Tibial nerve (tissue), 4 donors: Measurements from ENCODE around the gene KLHL13. TPM values are rescaled to one million over a fixed set of nuclear protein-coding genes. Genes with fewer than 3 reads are reported as not detected.

ENCODE experiments used
- DNase-seq, 2 donors: peaks; one replicate each; pipeline ENCODE4 v3.0.0-alpha.2; 2019; ENCODE audit warnings: low spot score in 2 of 2
- H3K27ac ChIP-seq, 4 donors: fragments of 200-600 bp; sonication (generic) in 3 of 4; one replicate each; pipeline ENCODE4 v1.5.1; 2017 to 2019; ENCODE audit warnings: mild to moderate bottlenecking in 1 of 4
- H3K27me3 ChIP-seq, 2 donors: fragments of 200-600 bp; sonication (generic) in 1 of 2; one replicate each; pipeline versions ENCODE4 v1.5.1 to v1.6.0; 2017 to 2019
- H3K36me3 ChIP-seq, 3 donors: fragments of 200-600 bp; sonication (generic); one replicate each; pipeline ENCODE4 v1.5.1; 2018 to 2019
- H3K4me1 ChIP-seq, 4 donors: fragments of 200-600 bp; sonication (generic) in 3 of 4; one replicate each; pipeline ENCODE4 v1.5.1; 2017 to 2019
- H3K4me3 ChIP-seq, 4 donors: fragments of 200-600 bp; sonication (generic) in 3 of 4; one replicate each; pipeline ENCODE4 v1.5.1; 2017 to 2019; ENCODE audit warnings: mild to moderate bottlenecking in 1 of 4, moderate library complexity in 1 of 4
- H3K9me3 ChIP-seq, 4 donors: fragments of 200-600 bp; sonication (generic) in 3 of 4; one replicate each; pipeline ENCODE4 v1.5.1; 2017 to 2019
- EP300 ChIP-seq, 2 donors: sonication (generic); formaldehyde crosslinking; IDR thresholded peaks; one replicate each; pipeline ENCODE4 v1.6.1; 2017; ENCODE audit warnings: antibody characterized with exemption in 2 of 2, mild to moderate bottlenecking in 1 of 2
- POLR2A ChIP-seq, 2 donors: fragments of 450-650 bp; IDR thresholded peaks; one replicate each; pipeline ENCODE4 v1.6.1; 2017; ENCODE audit warnings: antibody characterized with exemption in 2 of 2, mild to moderate bottlenecking in 2 of 2, moderate library complexity in 2 of 2
- WGBS, 2 donors: methylation state at CpG; one replicate each; pipeline ENCODE4 v1.1.5; 2018; 5-methylcytosine and 5-hydroxymethylcytosine counted together
- small RNA-seq: library from RNA; depleted of rRNA; stranded (forward); fragments of <200 nt; gene quantifications from one replicate; pipeline ENCODE3, GENCODE V24; 2016
- total RNA-seq, 4 donors: library from RNA; depleted of rRNA; stranded (reverse); fragments of >200 nt; gene quantifications; one replicate each; pipeline ENCODE4 v1.1.0, GENCODE V29; 2016
- TF ChIP-seq, protein P1 (sequence below), 5 experiments: fragments of 200-600 bp in 3 of 5; fragments of 450-650 bp in 2 of 5; sonication (generic) in 3 of 5; IDR thresholded peaks; one replicate each; pipeline ENCODE4 v1.5.1; 2016 to 2019; ENCODE audit warnings: antibody characterized with exemption in 5 of 5, mild to moderate bottlenecking in 3 of 5, moderate library complexity in 2 of 5

KLHL13 gene
- total RNA-seq, 4 donors from 2014 or later = 3.0 to 5.9 (median 4.4) TPM

DNA sequence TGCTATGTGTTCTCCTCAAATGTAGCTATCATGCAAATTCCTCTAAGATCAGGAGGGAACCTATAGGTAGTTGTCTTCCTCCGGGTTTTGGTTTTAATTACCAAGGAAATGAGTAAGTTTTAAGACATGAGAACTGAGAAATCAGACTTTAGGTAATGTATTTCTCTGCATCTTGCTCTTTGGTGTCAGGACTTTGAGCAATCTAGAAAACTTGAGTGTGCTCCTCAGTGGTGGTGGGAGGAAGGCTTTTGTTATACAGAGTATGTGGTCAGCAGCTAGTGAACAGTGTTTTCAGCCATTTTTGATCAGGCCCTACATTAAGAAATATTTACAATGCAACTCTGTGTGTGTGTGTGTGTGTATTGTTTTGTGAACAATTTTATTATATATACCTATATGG, 224.1 kb downstream of the KLHL13 start:
- Histone ChIP-seq H3K27ac (no peak overlapping the region), H3K27me3 (no peaks in the 10 kb centered on the region), H3K9me3 (no peaks in the 10 kb centered on the region), H3K36me3 (no peaks in the 10 kb centered on the region), H3K4me3 (no peak overlapping the region), H3K4me1 (no peaks in the 10 kb centered on the region)
- WGBS, 2 donors = 80 to 83% methylated on average over 1 of the region's 1 CpG
- TF ChIP-seq, protein P1, sequence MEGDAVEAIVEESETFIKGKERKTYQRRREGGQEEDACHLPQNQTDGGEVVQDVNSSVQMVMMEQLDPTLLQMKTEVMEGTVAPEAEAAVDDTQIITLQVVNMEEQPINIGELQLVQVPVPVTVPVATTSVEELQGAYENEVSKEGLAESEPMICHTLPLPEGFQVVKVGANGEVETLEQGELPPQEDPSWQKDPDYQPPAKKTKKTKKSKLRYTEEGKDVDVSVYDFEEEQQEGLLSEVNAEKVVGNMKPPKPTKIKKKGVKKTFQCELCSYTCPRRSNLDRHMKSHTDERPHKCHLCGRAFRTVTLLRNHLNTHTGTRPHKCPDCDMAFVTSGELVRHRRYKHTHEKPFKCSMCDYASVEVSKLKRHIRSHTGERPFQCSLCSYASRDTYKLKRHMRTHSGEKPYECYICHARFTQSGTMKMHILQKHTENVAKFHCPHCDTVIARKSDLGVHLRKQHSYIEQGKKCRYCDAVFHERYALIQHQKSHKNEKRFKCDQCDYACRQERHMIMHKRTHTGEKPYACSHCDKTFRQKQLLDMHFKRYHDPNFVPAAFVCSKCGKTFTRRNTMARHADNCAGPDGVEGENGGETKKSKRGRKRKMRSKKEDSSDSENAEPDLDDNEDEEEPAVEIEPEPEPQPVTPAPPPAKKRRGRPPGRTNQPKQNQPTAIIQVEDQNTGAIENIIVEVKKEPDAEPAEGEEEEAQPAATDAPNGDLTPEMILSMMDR (IDR thresholded peaks at IDR 0.05) = no peak
- TF ChIP-seq POLR2A (IDR thresholded peaks at IDR 0.05) (no peak), EP300 (IDR thresholded peaks at IDR 0.05) (no peak)
- DNase-seq = no peak

DNA sequence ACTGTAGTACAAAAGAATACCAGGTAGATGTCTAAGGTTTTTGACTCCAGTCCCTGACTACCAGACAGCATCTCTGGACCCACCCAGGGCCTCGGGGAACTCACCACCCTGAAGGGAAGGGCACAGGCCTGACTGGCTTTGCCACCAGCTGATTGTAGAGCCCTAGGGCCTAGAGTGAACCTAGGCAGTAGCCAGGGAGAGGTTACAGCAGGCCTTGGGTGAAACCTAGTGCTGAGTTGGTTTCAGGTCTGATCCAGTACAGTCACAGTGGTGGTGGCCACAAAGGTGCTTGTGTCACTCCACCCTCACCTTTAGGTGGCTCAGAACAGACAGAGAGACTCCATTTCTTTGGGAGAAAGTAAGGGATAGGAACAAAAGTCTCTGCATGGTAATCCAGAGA, 244.8 kb downstream of the KLHL13 start:
- Histone ChIP-seq H3K27ac (no peak overlapping the region), H3K9me3 (no peaks in the 10 kb centered on the region), H3K36me3 (no peaks in the 10 kb centered on the region), H3K4me1 (no peaks in the 10 kb centered on the region), H3K4me3 (no peak overlapping the region), H3K27me3 (no peaks in the 10 kb centered on the region)
- 50% methylated on average over 1 of the region's 1 CpG; no CpG with 5 or more reads in 1 of the 2 donors for WGBS, 2 donors
- DNase-seq = no peak
- no peak for TF ChIP-seq POLR2A (IDR thresholded peaks at IDR 0.05)
- TF ChIP-seq, protein P1 (IDR thresholded peaks at IDR 0.05) = no peak
- no peak for TF ChIP-seq EP300 (IDR thresholded peaks at IDR 0.05)

DNA sequence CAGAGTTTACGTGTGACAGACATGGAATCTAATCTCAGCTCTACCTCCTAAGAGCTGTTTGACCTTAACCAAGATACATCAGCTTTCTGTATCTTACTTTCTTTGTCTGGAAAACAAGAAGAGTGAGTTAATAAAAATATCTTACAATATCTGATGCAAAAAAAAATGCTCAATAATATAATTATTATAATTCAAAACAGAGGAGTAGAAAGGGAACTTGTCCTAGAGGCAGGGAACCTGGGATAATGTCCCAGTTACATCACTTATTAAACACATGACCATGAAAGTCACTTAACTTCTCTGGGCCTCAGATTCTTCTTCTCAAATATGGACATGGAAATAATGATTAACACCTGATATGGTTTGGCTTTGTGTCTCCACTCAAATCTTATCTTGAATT, 256.1 kb downstream of the KLHL13 start:
- TF ChIP-seq EP300 (IDR thresholded peaks at IDR 0.05) (no peak), POLR2A (IDR thresholded peaks at IDR 0.05) (no peak)
- TF ChIP-seq, protein P1 (IDR thresholded peaks at IDR 0.05) = no peak
- no peak for DNase-seq

DNA sequence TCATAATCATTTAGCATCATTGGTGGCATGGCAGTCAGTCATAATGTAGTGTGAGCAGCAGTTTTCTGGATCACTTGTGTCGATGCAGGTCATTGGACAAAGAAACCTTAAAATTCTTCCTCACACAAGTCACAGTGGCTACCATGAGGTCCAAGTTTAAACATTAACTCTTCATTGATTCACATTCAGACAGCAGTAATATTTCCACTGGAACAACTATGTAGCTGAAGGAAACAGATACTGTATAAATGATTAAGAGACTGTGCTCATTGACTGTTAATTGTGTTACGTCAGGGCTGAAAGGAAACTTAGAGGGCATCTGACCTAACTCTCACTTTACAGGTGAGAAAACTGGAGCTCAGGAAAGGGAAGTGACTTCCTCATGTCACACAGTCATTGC, 261.8 kb downstream of the KLHL13 start:
- 73 to 88% methylated on average over 2 of the region's 2 CpGs for WGBS, 2 donors
- no peak overlapping the region for H3K4me3 ChIP-seq
- no peaks in the 10 kb centered on the region for H3K4me1 ChIP-seq
- DNase-seq = no peak
- H3K27me3 ChIP-seq = no peaks in the 10 kb centered on the region
- TF ChIP-seq POLR2A (IDR thresholded peaks at IDR 0.05) (no peak), EP300 (IDR thresholded peaks at IDR 0.05) (no peak)
- TF ChIP-seq, protein P1 (IDR thresholded peaks at IDR 0.05) = no peak
- no peaks in the 10 kb centered on the region for H3K36me3 ChIP-seq
- no peaks in the 10 kb centered on the region for H3K9me3 ChIP-seq
- H3K27ac ChIP-seq = no peak overlapping the region

More for the DNA sequence above, 256.1 kb downstream of the KLHL13 start:
- no peaks in the 10 kb centered on the region for H3K4me1 ChIP-seq
- H3K9me3 ChIP-seq = no peaks in the 10 kb centered on the region
- H3K27me3 ChIP-seq = no peaks in the 10 kb centered on the region
- no peak overlapping the region for H3K4me3 ChIP-seq
- H3K27ac ChIP-seq = no peak overlapping the region
- no peaks in the 10 kb centered on the region for H3K36me3 ChIP-seq
- 75 to 79% methylated on average over 1 of the region's 1 CpG for WGBS, 2 donors

DNA sequence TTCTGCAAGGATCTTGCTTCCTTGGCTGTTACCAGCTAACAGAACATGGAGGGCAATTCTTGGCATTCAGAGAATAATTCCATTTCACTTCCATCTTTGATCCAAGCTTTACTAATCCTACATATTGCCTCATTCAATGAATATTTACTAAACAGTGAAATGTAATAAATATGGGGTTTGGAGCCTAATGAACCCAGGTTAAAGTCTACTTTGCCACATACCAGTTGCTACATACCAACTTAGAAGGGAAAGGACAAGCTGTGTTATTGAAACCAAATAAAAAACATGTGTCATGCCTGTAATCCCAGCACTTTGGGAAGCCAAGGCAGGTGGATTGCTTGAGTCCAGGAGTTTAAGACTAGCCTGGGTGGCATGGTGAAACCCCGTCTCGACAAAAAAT, 265.6 kb downstream of the KLHL13 start:
- DNase-seq = no peak
- Histone ChIP-seq H3K36me3 (no peaks in the 10 kb centered on the region), H3K27ac (no peak overlapping the region), H3K4me3 (no peak overlapping the region), H3K9me3 (no peaks in the 10 kb centered on the region), H3K4me1 (no peaks in the 10 kb centered on the region), H3K27me3 (no peaks in the 10 kb centered on the region)
- no peak for TF ChIP-seq POLR2A (IDR thresholded peaks at IDR 0.05)
- TF ChIP-seq, protein P1 (IDR thresholded peaks at IDR 0.05) = no peak
- no peak for TF ChIP-seq EP300 (IDR thresholded peaks at IDR 0.05)
- 78 to 96% methylated on average over 2 of the region's 2 CpGs for WGBS, 2 donors

Small RNAs within 50 kb of the gene (small RNA-seq; reads per million reads assigned to genes)
- gene RF00019 (not detected), gene TUBB4BP3 (not detected)

Other genes with a start within 250 kb of the KLHL13 start
- gene WDR44, start 229.3 kb upstream of the KLHL13 start, total RNA-seq = 10 to 100 TPM; 16.2 to 24.5 (median 19.2) TPM